ENCODE data around the gene FBN1. TPM values are rescaled to one million over a fixed set of nuclear protein-coding genes. Genes with fewer than 3 reads are reported as not detected.

The FBN1 gene
- total RNA-seq, 2 donors from 2014 or later = 57.1 to 84.9 TPM

DNA sequence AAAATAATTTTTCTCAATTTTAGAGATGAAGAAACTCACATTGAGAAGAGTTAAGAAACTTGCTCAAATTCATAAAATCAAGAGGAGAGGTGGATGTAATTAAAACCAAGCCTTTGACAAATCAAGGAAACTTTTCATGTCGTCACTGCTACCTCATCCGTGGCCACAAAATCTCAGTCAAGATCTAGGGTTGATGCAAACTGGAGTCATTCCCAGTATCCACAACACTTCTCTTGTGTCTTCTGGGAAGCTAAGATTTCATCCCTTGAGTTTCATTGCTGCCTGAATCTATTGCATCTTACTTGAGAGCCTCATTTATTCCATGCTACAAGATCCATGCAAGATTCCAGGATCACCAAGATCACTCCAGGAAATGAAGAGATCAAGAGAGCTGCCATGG is 5.4 kb upstream of the FBN1 start:
- no peak for TF ChIP-seq CTCF (IDR thresholded peaks at IDR 0.05)
- no peaks in the 10 kb centered on the region for H3K36me3 ChIP-seq
- H3K4me1 ChIP-seq = peaks cover 0 to 9% of the 10 kb centered on the region in 2 donors
- H3K27ac ChIP-seq = no peak overlapping the region
- H3K9me3 ChIP-seq = no peaks in the 10 kb centered on the region
- H3K27me3 ChIP-seq = no peaks in the 10 kb centered on the region
- no peak overlapping the region for H3K4me3 ChIP-seq
- no peak for DNase-seq (ENCODE audit: low spot score)

DNA sequence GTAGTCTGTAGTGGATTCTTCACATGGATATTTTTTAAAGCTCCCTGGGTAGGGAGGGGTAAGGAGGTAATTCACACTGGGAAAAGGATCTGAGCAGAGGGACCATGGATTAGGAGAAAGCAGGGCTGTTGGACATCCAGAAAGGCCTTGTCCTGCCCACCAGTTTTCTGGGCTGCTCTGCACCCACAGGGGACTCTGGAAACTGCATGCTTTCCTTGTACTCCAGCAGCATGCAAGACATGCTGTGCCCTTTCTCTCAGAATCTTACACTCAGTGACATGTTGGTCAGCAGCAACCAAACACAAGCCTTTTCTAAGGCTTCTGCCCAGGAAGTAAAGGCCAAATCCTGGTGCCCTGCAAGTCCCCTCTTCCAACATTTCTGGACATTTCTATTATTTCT is 2.5 kb upstream of the FBN1 start:
- Histone ChIP-seq H3K4me3 (no peak overlapping the region), H3K36me3 (no peaks in the 10 kb centered on the region), H3K27me3 (no peaks in the 10 kb centered on the region), H3K27ac (peak overlapping the region; percentile 17 to 18), H3K9me3 (no peaks in the 10 kb centered on the region), H3K4me1 (peaks cover 0 to 11% of the 10 kb centered on the region in 2 donors)
- DNase-seq (ENCODE audit: low spot score) = no peak
- TF ChIP-seq CTCF (IDR thresholded peaks at IDR 0.05) = peak in 1 of 2 donors; percentile 25

GRCh38 chr15:48646331-48646730 is 822 bp upstream of the FBN1 start:
- Histone ChIP-seq H3K9me3 (no peaks in the 10 kb centered on the region), H3K4me1 (peaks cover 0 to 11% of the 10 kb centered on the region in 2 donors), H3K36me3 (no peaks in the 10 kb centered on the region), H3K27ac (peak overlapping the region; percentile 86 to 92), H3K4me3 (peak overlapping the region; percentile 70 to 88), H3K27me3 (no peaks in the 10 kb centered on the region)
- TF ChIP-seq CTCF (IDR thresholded peaks at IDR 0.05) = no peak
- no peak for DNase-seq (ENCODE audit: low spot score)

DNA sequence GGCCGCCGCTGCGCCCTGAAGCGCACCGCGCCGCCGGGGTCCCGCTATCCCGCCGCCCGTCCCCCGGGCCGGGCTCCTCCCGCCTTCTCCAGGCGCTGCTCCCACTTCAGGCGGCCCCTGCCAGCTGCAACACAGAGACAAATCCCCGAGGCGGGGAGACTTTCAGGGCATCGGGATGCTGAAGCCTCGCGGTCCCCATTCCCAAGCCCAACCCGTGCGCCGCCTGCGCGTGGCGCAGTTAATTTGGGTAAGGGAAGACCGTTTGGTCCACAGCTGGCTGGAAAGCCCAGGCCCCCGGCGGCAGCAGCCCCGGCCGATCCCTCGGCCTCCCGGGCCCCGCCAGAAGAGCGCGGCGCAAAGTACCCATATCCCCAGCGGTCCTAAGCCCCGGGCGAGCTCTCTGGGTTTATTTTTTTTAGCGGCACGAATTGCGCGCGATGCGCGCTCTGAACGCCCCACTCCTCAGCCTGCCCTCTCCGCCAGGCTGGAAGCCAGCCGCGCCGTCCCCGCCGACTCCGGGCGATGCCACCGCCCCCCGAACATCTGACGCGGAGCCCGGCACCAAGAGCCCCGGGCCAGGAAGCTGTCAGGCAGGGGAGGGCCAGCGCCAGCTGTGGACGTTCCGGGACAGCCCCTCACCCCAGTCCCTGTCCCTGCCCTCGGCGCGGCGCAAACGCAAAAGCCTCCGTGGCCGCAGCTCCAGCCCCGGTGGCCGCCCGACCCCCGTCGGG is 517 bp downstream of the FBN1 start:
- Histone ChIP-seq H3K27me3 (no peaks in the 10 kb centered on the region), H3K27ac (peak overlapping the region; percentile 86 to 92), H3K9me3 (no peaks in the 10 kb centered on the region), H3K36me3 (no peaks in the 10 kb centered on the region), H3K4me3 (peak overlapping the region; percentile 70 to 88), H3K4me1 (peaks cover 0 to 11% of the 10 kb centered on the region in 2 donors)
- no peak for TF ChIP-seq CTCF (IDR thresholded peaks at IDR 0.05)
- no peak for DNase-seq (ENCODE audit: low spot score)

DNA sequence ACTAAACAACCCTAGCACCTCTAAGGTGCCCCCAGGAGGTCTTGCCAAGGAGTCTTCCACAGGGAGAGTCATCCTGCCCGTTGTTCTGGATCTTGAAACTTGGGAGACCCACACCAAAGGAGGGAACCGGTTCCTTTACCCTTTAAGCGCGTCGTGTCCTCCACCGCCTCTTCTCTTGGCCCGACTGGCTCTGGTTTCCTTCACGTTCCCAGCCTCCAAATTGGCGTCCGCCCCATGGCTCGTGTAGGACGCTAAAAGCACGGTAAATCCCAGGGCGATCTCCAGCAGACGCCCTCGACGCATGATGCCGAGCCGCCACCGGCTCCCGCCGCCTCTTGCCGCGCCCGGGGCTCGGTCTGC is 1.1 kb downstream of the FBN1 start:
- Histone ChIP-seq H3K27me3 (no peaks in the 10 kb centered on the region), H3K9me3 (no peaks in the 10 kb centered on the region), H3K27ac (peak overlapping the region; percentile 86 to 92), H3K4me3 (peak overlapping the region; percentile 70 to 88), H3K4me1 (peaks cover 0 to 11% of the 10 kb centered on the region in 2 donors), H3K36me3 (no peaks in the 10 kb centered on the region)
- no peak for TF ChIP-seq CTCF (IDR thresholded peaks at IDR 0.05)
- DNase-seq (ENCODE audit: low spot score) = no peak

All from right atrium auricular region (tissue), 2 donors.